Stimulated activated naive CD4-positive, alpha-beta T cell (primary cell): ENCODE results near the gene COG7.
"Not testable (repeated sequence)": the region's sequence is repeated elsewhere in the genome, so short reads cannot be mapped to it uniquely, and the experiment has no call there.

ENCODE experiments used
- DNase-seq, 6 experiments: peaks; one replicate each; lab custom pipeline; 2025; lab: John Stamatoyannopoulos, UW

Gene COG7

GRCh38 chr16:23384878-23385277, 68.1 kb downstream of the COG7 start:
- DNase-seq: no peak

GRCh38 chr16:23383881-23384280, 69.1 kb downstream of the COG7 start:
- DNase-seq: no peak

DNA sequence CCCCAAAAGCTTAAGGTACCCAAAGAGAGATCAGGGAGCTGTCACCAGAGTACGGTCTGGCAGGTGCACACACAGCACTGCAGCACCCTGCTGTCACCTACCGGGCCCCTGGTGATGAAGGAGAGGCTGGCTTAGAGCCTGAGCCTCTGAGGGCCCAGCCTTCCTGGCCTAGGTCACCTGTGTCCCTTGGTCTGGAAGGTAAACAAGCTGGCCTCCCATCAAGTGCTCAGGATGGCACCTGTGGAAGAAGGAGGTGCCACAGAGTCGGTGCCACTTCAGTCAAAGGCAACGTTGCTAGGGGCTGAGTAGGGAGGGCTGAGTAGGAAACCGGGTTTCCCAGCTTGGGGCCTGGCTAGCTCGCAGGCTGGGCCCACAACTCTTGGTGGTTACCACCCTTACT, 70.7 kb downstream of the COG7 start:
- DNase-seq: no peak

DNA sequence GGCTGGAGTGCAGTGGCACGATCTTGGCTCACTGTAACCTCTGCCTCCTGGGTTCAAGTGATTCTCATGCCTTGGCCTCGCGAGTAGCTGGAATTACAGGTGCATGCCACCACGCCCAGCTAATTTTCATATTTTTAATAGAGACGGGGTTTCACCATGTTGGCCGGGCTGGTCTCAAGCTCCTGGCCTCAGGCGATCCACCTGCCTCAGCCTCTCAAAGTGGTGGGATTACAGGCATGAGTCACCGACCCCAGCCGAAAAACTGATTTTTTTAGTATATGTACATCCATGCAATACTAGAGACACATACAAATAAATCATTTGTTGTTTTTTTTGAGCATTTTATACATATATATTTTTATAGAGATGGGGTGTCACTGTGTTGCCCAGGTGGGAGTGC, 71.3 kb downstream of the COG7 start:
- DNase-seq: not testable (repeated sequence)

- no peak for DNase-seq
Measured at GRCh38 chr16:23380501-23380951, 72.5 kb downstream of the COG7 start.

- no peak for DNase-seq
Measured at GRCh38 chr16:23379707-23380106, 73.3 kb downstream of the COG7 start.

GRCh38 chr16:23378921-23379320, 74.1 kb downstream of the COG7 start:
- no peak for DNase-seq

DNA sequence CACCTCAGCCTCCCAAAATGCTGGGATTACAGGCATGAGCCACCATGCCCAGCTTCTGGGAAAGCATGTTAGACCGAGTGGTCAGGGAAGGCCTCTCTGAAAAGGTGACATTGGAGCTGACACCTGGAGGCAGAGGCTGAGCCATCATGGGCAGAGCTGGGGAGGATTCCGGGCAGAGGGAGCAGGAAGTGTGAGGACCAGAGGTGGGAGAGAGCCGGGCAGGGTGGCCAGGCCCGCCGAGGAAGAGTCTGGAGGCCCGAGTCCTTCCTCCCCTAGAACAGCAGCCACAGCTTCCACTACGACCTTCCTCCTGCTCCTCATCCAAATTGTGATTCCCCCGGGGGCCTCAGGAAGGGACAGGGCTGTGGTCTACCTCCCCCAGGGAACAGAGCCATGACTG, 74.7 kb downstream of the COG7 start:
- no peak for DNase-seq

DNA sequence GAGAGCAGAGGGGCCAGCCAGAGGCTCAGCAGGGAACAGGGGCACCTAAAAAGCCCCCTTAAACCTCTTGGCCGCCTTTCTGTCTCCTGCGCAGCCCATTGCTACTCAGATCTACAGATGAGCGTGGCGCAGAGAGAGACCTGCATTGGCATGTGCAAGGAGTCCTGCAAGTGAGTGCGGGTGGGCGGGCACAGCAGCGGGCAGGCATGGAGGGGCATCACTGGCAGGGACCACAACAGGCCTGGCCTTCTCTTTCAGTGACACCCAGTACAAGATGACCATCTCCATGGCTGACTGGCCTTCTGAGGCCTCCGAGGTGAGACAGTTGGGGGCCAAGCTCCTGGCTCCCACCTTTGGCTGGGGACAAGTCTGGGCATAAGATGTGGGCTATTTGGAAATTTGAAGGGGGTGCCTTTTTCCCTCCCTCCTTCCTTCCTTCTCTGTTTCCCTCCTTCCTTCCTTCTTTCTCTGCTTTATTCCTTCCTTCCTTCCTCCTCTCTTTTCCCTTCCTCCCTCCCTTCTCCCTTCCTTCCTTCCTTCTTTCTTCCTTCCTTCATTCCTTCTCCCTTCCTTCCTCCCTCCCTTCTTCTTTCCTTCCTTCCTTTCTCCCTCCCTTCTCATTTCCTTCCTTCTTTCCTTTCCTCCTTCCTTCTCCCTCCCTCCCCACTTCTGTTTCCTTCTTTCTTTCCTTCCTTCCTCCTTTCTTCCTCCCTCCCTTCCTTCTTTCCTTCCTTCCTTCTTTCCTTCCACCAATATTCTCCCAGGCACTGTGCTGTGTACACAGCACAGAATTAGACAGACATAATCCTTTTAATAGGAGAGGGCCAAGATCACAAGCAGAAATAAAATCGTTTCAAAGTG, 75.7 kb downstream of the COG7 start:
- DNase-seq: no peak

DNA sequence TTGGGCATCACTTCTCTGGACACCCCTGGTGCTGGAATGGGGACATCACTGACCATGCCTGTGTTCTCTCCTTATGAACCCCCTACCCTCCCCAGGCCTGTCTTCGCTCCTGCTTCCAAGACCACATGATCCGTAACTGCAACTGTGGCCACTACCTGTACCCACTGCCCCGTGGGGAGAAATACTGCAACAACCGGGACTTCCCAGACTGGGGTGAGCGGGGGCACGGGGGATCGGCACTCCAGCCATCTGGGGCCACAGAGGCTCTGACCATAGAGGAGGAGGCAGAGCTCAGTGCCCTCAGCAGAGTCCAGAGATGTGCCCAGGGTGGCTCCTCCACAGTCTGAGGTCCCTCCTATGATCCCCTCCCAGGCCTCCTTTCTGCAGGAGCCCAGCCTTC, 77.3 kb downstream of the COG7 start:
- no peak for DNase-seq

DNA sequence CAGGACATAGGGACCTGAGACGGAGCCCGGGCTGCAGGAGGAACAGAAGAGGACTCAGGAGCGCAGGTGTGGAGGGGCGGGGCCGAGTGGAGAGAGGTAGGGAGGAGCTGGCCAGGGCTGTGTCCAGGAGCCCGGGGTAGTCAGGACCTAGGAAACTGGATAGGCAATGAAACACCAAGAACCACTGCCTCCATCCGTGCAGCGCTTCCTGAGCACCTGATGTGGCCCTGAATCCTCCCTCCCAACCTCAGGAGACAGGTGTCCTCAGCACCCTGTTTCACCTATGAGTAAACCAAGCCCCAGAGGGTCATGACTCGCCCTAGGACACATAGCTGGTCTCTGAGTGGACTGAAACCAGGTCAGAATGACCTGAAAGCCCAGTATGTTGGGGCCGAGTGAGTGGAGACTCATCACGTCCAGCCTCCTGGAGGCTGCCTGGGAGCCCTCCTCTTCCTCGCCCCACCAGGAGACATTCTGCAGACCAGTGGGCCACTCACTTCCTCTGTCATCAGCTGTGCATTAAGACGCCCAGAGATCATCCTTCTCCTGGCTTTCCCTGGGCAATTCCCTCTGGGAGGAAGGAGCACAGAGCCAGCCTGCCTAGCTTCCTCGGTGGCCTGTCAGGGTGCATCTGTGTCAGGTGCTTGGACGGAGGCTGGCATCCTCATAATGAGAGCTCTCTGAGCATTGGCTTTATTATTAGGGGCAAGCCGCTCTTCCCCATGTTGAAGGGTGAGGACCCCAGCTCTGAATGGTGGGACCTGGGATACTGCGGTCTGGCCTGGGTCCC, 78.1 kb downstream of the COG7 start:
- no peak for DNase-seq

- DNase-seq: no peak
Measured at GRCh38 chr16:23373436-23374219, 79.4 kb downstream of the COG7 start.

DNA sequence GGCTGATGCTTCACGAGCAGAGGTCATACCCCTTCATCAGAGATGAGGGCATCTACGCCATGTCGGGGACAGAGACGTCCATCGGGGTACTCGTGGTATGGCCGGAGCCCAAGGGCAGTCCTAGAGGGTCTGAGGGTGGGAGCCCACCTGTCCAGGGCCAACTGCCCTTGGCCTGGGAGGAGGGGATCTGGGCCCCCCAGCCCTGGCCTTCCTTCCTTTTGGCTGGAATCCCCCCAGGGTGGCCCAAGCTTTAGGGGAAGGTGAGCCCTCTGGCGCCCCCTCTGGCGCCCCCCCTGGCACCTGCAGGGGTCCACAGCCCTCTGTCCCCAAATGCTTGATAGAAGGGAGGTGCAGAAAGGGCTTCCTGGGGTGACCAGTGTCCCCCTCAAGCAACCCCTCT, 81.6 kb downstream of the COG7 start:
- no peak for DNase-seq

DNA sequence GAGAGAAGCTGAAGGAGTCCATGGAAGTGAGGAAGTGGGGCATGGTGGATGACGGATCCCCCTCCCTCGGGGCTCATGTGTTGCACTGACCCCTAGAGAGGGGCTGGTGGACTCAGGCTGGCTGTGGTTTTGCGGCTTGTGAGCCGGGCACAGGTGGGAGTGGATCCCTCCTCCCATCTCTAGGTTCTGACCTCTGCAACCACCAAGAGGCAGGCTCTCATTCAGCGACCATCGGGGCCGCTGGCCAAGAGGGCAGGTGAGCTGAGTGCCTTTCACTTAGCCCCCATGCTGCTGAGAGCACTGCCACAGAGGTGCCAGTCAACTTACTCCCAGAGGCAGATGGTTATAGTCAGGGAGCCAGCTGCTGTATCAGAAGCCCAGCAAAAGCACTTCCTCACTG, 83.6 kb downstream of the COG7 start:
- DNase-seq: no peak

DNA sequence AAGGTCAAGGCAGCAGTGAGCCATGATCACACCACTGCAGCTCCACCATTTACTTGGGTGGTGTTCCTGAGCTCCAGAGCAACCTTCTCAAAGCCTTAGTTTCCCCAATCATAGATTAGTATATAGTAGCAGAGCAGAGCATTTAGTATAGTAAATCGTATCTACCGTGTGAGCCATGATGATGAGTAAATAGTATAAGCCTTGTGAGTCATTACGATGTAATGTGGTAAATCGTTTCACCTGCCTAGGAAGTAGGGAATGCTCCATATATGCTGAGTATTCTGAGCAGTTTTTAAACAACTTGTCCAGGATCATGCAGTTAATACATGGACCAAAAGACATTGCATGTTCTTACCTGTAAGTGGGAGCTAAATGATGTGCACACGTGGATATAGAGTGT, 84.5 kb downstream of the COG7 start:
- no peak for DNase-seq

DNA sequence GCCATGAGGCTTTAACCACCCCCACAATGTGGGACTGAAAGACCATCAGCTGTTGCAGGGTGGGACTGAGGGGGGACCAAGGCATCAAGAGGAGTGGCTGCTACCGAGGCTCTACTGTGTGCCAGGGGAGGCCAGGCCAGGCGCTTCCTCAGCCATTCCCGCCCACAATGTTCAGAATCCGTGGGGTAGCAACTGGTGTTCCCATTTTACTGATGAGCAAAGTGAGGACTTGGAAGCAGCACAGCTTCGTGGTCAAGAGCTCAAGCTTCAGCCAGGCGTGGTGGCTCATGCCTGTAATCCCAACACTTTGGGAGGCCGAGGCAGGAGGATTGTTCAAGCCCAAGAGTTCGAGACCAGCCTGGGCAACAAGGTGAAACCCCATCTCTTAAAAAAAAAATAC, 85.0 kb downstream of the COG7 start:
- no peak for DNase-seq

DNA sequence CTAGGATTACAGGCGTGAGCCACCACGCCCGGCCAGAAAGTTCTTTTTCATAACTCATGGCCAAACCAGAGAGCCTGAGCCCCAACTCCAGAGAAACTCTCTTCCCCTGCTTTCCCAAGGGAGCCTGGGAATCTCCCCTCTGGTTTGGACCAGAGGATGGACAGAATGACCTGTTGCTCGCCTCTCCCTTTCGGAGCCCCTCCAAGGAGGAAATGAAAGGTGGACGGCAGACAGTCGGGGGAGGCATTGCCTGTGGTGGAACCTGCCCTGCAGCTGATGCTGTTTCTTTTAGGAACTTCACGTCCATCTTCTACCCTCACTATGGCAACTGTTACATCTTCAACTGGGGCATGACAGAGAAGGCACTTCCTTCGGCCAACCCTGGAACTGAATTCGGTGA, 85.4 kb downstream of the COG7 start:
- no peak for DNase-seq

- not testable (repeated sequence) for DNase-seq
Measured at GRCh38 chr16:23366341-23366740, 86.6 kb downstream of the COG7 start.

GRCh38 chr16:23365602-23366240, 87.3 kb downstream of the COG7 start:
- no peak for DNase-seq

DNA sequence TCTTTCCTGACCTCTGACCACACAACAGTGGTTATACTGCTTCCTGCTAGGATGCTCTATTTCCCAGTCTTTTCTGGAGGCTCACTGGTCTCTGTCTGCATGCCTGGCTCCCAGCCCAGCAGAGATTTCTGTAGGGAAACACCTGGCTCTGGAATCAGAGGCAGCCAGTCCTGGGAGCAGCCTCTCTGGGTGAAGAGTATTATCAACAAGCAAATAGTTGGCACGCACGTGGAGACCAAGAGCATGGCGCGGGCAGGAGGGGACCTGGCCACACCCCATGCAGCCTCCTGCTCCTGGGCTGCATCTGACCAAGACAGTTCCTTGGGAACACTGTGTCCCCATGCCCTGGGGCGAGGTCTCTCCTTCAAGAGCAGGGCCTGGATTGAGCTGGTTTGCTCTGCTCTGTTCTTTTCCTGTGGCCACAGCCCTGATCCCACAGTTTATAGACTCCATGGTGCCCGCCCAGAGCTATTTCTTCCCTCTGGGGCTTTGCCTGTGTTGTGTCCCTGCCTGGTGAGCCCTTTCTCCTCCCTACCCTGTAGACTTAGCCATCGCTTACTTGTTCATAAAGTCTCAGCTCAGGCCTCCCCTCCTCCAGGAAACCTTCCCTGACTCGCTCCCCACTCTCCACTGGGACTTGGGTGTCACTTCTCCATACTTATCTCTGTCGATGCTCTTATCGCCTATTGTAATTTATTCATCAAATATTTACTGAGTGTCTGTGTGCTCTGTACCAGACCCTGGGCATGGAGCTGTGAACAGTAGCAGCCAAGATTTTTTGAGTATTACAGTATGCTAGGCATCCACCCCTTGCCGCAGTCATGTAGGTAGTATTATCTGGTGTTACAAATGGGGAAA, 90.3 kb downstream of the COG7 start:
- no peak for DNase-seq
